ENCODE results near the gene TDRD1. TPM values are rescaled to one million over a fixed set of nuclear protein-coding genes. Genes with fewer than 3 reads are reported as not detected.

TDRD1 gene
- total and polyA plus RNA-seq, 2 donors from 2014 or later = 0.88 TPM; not detected in 1

DNA sequence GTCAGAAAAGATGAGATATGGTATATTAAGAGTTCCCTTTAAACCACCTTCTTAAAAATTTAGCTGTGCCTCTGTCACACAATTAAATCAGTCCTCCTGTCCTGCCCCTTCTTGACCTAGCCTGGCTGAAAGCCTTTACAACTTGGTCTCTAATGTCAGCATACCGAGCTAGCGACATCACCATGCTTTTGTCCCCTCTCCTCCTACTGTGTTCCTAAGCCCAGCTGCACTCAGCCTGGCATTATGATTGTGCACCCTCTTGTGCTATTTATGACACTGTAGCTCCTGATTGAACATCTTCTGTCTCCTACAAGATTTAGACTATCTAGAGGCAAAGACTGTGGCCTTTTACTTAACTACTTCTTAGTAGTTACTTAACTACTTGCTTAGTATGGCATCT, 29.2 kb downstream of the TDRD1 start:
- FAIRE-seq = no peak
- H3K4me1 ChIP-seq (ENCODE audit: control insufficient read depth in 2 of 3, insufficient read depth in 2 of 3, low read depth in 1 of 3, low read length in 3 of 3) = no peaks in the 10 kb centered on the region
- no peaks in the 10 kb centered on the region for H3K27me3 ChIP-seq (ENCODE audit: control insufficient read depth, insufficient read depth, low read length)
- DNase-seq = no peak
- no peak overlapping the region for H3K4me3 ChIP-seq (ENCODE audit: low read length in 3 of 3)
- no peaks in the 10 kb centered on the region for H3K36me3 ChIP-seq (ENCODE audit: control insufficient read depth in 2 of 3, insufficient read depth in 3 of 3, low read length in 3 of 3)
- TF ChIP-seq, protein P1, sequence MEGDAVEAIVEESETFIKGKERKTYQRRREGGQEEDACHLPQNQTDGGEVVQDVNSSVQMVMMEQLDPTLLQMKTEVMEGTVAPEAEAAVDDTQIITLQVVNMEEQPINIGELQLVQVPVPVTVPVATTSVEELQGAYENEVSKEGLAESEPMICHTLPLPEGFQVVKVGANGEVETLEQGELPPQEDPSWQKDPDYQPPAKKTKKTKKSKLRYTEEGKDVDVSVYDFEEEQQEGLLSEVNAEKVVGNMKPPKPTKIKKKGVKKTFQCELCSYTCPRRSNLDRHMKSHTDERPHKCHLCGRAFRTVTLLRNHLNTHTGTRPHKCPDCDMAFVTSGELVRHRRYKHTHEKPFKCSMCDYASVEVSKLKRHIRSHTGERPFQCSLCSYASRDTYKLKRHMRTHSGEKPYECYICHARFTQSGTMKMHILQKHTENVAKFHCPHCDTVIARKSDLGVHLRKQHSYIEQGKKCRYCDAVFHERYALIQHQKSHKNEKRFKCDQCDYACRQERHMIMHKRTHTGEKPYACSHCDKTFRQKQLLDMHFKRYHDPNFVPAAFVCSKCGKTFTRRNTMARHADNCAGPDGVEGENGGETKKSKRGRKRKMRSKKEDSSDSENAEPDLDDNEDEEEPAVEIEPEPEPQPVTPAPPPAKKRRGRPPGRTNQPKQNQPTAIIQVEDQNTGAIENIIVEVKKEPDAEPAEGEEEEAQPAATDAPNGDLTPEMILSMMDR (IDR thresholded peaks at IDR 0.05; ENCODE audit: borderline replicate concordance, extremely low read depth, insufficient read depth) = no peak
- no peak overlapping the region for H3K9ac ChIP-seq (ENCODE audit: low read length in 3 of 3)
- no peak overlapping the region for H3K27ac ChIP-seq (ENCODE audit: low read depth in 2 of 2, low read length in 2 of 2)
- intact Hi-C loops (cut with DNase I) = no loop called here
- no peaks in the 10 kb centered on the region for H3K9me3 ChIP-seq (ENCODE audit: control insufficient read depth in 2 of 3, insufficient read depth in 1 of 3, low read length in 3 of 3)

GRCh38 chr10:114212153-114212552, 33.0 kb downstream of the TDRD1 start:
- Histone ChIP-seq H3K36me3 (ENCODE audit: control insufficient read depth in 2 of 3, insufficient read depth in 3 of 3, low read length in 3 of 3) (no peaks in the 10 kb centered on the region), H3K4me3 (ENCODE audit: low read length in 3 of 3) (no peak overlapping the region), H3K9me3 (ENCODE audit: control insufficient read depth in 2 of 3, insufficient read depth in 1 of 3, low read length in 3 of 3) (no peaks in the 10 kb centered on the region), H3K27me3 (ENCODE audit: control insufficient read depth, insufficient read depth, low read length) (no peaks in the 10 kb centered on the region), H3K4me1 (ENCODE audit: control insufficient read depth in 2 of 3, insufficient read depth in 2 of 3, low read depth in 1 of 3, low read length in 3 of 3) (no peaks in the 10 kb centered on the region), H3K27ac (ENCODE audit: low read depth in 2 of 2, low read length in 2 of 2) (no peak overlapping the region), H3K9ac (ENCODE audit: low read length in 3 of 3) (no peak overlapping the region)
- DNase-seq (no peak), FAIRE-seq (no peak)
- intact Hi-C loops (cut with DNase I) = no loop called here
- TF ChIP-seq, protein P1 (IDR thresholded peaks at IDR 0.05; ENCODE audit: borderline replicate concordance, extremely low read depth, insufficient read depth) = no peak

GRCh38 chr10:114215033-114215432, 35.9 kb downstream of the TDRD1 start:
- TF ChIP-seq, protein P1 (IDR thresholded peaks at IDR 0.05; ENCODE audit: borderline replicate concordance, extremely low read depth, insufficient read depth) = no peak
- Histone ChIP-seq H3K4me3 (ENCODE audit: low read length in 3 of 3) (no peak overlapping the region), H3K4me1 (ENCODE audit: control insufficient read depth in 2 of 3, insufficient read depth in 2 of 3, low read depth in 1 of 3, low read length in 3 of 3) (no peaks in the 10 kb centered on the region), H3K27ac (ENCODE audit: low read depth in 2 of 2, low read length in 2 of 2) (no peak overlapping the region), H3K27me3 (ENCODE audit: control insufficient read depth, insufficient read depth, low read length) (no peaks in the 10 kb centered on the region), H3K9ac (ENCODE audit: low read length in 3 of 3) (no peak overlapping the region), H3K36me3 (ENCODE audit: control insufficient read depth in 2 of 3, insufficient read depth in 3 of 3, low read length in 3 of 3) (no peaks in the 10 kb centered on the region), H3K9me3 (ENCODE audit: control insufficient read depth in 2 of 3, insufficient read depth in 1 of 3, low read length in 3 of 3) (no peaks in the 10 kb centered on the region)
- no peak for FAIRE-seq
- intact Hi-C loops (cut with DNase I) = no loop called here
- DNase-seq = no peak

GRCh38 chr10:114220281-114220680, 41.1 kb downstream of the TDRD1 start:
- Histone ChIP-seq H3K4me3 (ENCODE audit: low read length in 3 of 3) (no peak overlapping the region), H3K4me1 (ENCODE audit: control insufficient read depth in 2 of 3, insufficient read depth in 2 of 3, low read depth in 1 of 3, low read length in 3 of 3) (no peaks in the 10 kb centered on the region), H3K9me3 (ENCODE audit: control insufficient read depth in 2 of 3, insufficient read depth in 1 of 3, low read length in 3 of 3) (no peaks in the 10 kb centered on the region), H3K27me3 (ENCODE audit: control insufficient read depth, insufficient read depth, low read length) (no peaks in the 10 kb centered on the region), H3K27ac (ENCODE audit: low read depth in 2 of 2, low read length in 2 of 2) (no peak overlapping the region), H3K9ac (ENCODE audit: low read length in 3 of 3) (no peak overlapping the region), H3K36me3 (ENCODE audit: control insufficient read depth in 2 of 3, insufficient read depth in 3 of 3, low read length in 3 of 3) (no peaks in the 10 kb centered on the region)
- FAIRE-seq (no peak), DNase-seq (no peak)
- TF ChIP-seq, protein P1 (IDR thresholded peaks at IDR 0.05; ENCODE audit: borderline replicate concordance, extremely low read depth, insufficient read depth) = no peak
- intact Hi-C loops (cut with DNase I) = no loop called here
